Chondrocyte (in vitro differentiated cells): ENCODE results near the gene EPHB4. TPM values are rescaled to one million over a fixed set of nuclear protein-coding genes. Genes with fewer than 3 reads are reported as not detected.

Source experiments
- DNase-seq: peaks from one replicate; pipeline ENCODE4 v3.0.0; 2021; ENCODE audit warnings: mixed read lengths, low spot score
- H3K27ac Mint-ChIP-seq: one replicate; pipeline ENCODE4 v1.8.0; 2021; ENCODE audit warnings: mild to moderate bottlenecking, moderate library complexity, mixed read lengths; ENCODE audit not compliant: unreplicated experiment
- H3K27me3 Mint-ChIP-seq: 2 replicates; pipeline ENCODE4 v1.8.0; 2021; ENCODE audit warnings: low read depth, mixed read lengths
- H3K36me3 Mint-ChIP-seq: 2 replicates; pipeline ENCODE4 v1.8.0; 2021; ENCODE audit warnings: low read depth, mixed read lengths
- H3K4me1 Mint-ChIP-seq: 2 replicates; pipeline ENCODE4 v1.8.0; 2021; ENCODE audit warnings: low read depth, mild to moderate bottlenecking, mixed read lengths
- H3K4me3 Mint-ChIP-seq: one replicate; pipeline ENCODE4 v1.8.0; 2021; ENCODE audit warnings: mild to moderate bottlenecking, moderate library complexity, mixed read lengths; ENCODE audit not compliant: unreplicated experiment
- H3K9me3 Mint-ChIP-seq: 2 replicates; pipeline ENCODE4 v1.8.0; 2021; ENCODE audit warnings: low read depth, mixed read lengths
- CTCF ChIP-seq: fragments of 200-600 bp; sonication (generic); IDR thresholded peaks from 2 replicates; pipeline ENCODE4 v1.5.0; 2021; ENCODE audit warnings: antibody characterized with exemption, mild to moderate bottlenecking, moderate library complexity
- total RNA-seq: library from RNA; stranded (reverse); gene quantifications from 3 replicates; pipeline ENCODE4 v1.2.1, GENCODE V29; 2021

EPHB4 gene
- total RNA-seq, 1 donor from 2014 or later = 60.7 TPM

GRCh38 chr7:100785878-100786277 lies 41.4 kb downstream of the EPHB4 start:
- no peak for TF ChIP-seq CTCF
- H3K4me3 Mint-ChIP-seq = no peak overlapping the region
- no peaks in the 10 kb centered on the region for H3K4me1 Mint-ChIP-seq
- H3K36me3 Mint-ChIP-seq = peaks cover 2% of the 10 kb centered on the region
- H3K27me3 Mint-ChIP-seq = peaks cover 15% of the 10 kb centered on the region
- peaks cover 2% of the 10 kb centered on the region for H3K9me3 Mint-ChIP-seq
- no peak overlapping the region for H3K27ac Mint-ChIP-seq
- no peak for DNase-seq

- TF ChIP-seq CTCF = no peak
- H3K9me3 Mint-ChIP-seq = peaks cover 2% of the 10 kb centered on the region
- H3K36me3 Mint-ChIP-seq = peaks cover 2% of the 10 kb centered on the region
- DNase-seq = no peak
- H3K27me3 Mint-ChIP-seq = peaks cover 11% of the 10 kb centered on the region
- no peak overlapping the region for H3K27ac Mint-ChIP-seq
- H3K4me3 Mint-ChIP-seq = no peak overlapping the region
- no peaks in the 10 kb centered on the region for H3K4me1 Mint-ChIP-seq
These were observed 43.5 kb downstream of the EPHB4 start for GRCh38 chr7:100783804-100784203.

- no peak for DNase-seq
- Mint-ChIP-seq H3K9me3 (peaks cover 2% of the 10 kb centered on the region), H3K27ac (no peak overlapping the region), H3K36me3 (peaks cover 2% of the 10 kb centered on the region), H3K27me3 (peaks cover 10% of the 10 kb centered on the region), H3K4me1 (no peaks in the 10 kb centered on the region), H3K4me3 (no peak overlapping the region)
- no peak for TF ChIP-seq CTCF
These were observed 46.1 kb downstream of the EPHB4 start for GRCh38 chr7:100781255-100781654.

- no peak for DNase-seq
- Mint-ChIP-seq H3K4me3 (no peak overlapping the region), H3K4me1 (no peaks in the 10 kb centered on the region), H3K36me3 (peaks cover 4% of the 10 kb centered on the region), H3K27me3 (peaks cover 14% of the 10 kb centered on the region), H3K27ac (no peak overlapping the region), H3K9me3 (peaks cover 2% of the 10 kb centered on the region)
- no peak for TF ChIP-seq CTCF
These were observed 48.0 kb downstream of the EPHB4 start for GRCh38 chr7:100779359-100779758.

GRCh38 chr7:100778061-100778621 lies 49.2 kb downstream of the EPHB4 start:
- no peaks in the 10 kb centered on the region for H3K9me3 Mint-ChIP-seq
- peaks cover 16% of the 10 kb centered on the region for H3K27me3 Mint-ChIP-seq
- no peak overlapping the region for H3K27ac Mint-ChIP-seq
- H3K4me3 Mint-ChIP-seq = no peak overlapping the region
- DNase-seq = no peak
- H3K36me3 Mint-ChIP-seq = peaks cover 2% of the 10 kb centered on the region
- TF ChIP-seq CTCF = no peak
- H3K4me1 Mint-ChIP-seq = no peaks in the 10 kb centered on the region
